IMR-90 (cell line): ENCODE measurements around the gene TYSND1. TPM values are rescaled to one million over a fixed set of nuclear protein-coding genes. Genes with fewer than 3 reads are reported as not detected.

Experiments
- ATAC-seq: fragments of 200-7000 bp; cut with Tn5 transposase; 2 replicates; pipeline ENCODE4 v1.9.1; 2020; ENCODE audit warnings: low read depth, mild to moderate bottlenecking, moderate library complexity
- BruUV-seq: library from RNA; stranded (reverse); fragments of 400-500 nt; replicated peaks from 2 replicates; lab custom pipeline; 2021; lab: Mats Ljungman, UMichigan
- CTCF ChIA-PET: fragments of 300-600 bp; formaldehyde crosslinking; extraction: SDS; loops from one replicate; lab custom pipeline; 2021; ENCODE audit warnings: antibody characterized with exemption; lab: Yijun Ruan, JAX
- POLR2A ChIA-PET: fragments of 300-600 bp; sonication (Branson Sonifier 250); formaldehyde crosslinking; loops from one replicate; lab custom pipeline; 2022; ENCODE audit warnings: antibody characterized with exemption; ENCODE audit not compliant: unreplicated experiment; lab: Charles Lee
- DNase-seq: peaks from one replicate; pipeline ENCODE4 v3.0.0; 2013
- H2AFZ ChIP-seq: replicated peaks from 2 replicates; pipeline ENCODE3; 2013; ENCODE audit warnings: low read length, mild to moderate bottlenecking; ENCODE audit not compliant: poor library complexity
- H2AK5ac ChIP-seq: 2 replicates; pipeline ENCODE4 v1.6.1; 2013; ENCODE audit warnings: low read depth, low read length, inconsistent platforms
- H2AK9ac ChIP-seq: replicated peaks from 2 replicates; pipeline ENCODE3; 2013; ENCODE audit warnings: mild to moderate bottlenecking, low read depth, low read length, moderate library complexity; ENCODE audit not compliant: poor library complexity
- H2BK120ac ChIP-seq: 2 replicates; pipeline ENCODE4 v1.6.1; 2013; ENCODE audit warnings: low read depth, low read length, inconsistent platforms
- H2BK15ac ChIP-seq: 3 replicates; pipeline ENCODE4 v1.6.1; 2013; ENCODE audit warnings: low read depth, low read length, inconsistent platforms
- H2BK20ac ChIP-seq: 2 replicates; pipeline ENCODE4 v1.6.1; 2013; ENCODE audit warnings: low read depth, mild to moderate bottlenecking, inconsistent platforms, low read length, moderate library complexity
- H2BK5ac ChIP-seq: 2 replicates; pipeline ENCODE4 v1.6.1; 2013; ENCODE audit warnings: mild to moderate bottlenecking, low read depth, low read length, inconsistent platforms; ENCODE audit not compliant: poor library complexity, severe bottlenecking
- H3K14ac ChIP-seq: replicated peaks from 2 replicates; pipeline ENCODE4 v1.6.1; 2013; ENCODE audit warnings: low read depth, low read length, inconsistent platforms
- H3K18ac ChIP-seq: 2 replicates; pipeline ENCODE4 v1.6.1; 2013; ENCODE audit warnings: low read depth, low read length, control low read depth
- H3K23ac ChIP-seq: 2 replicates; pipeline ENCODE4 v1.6.1; 2013; ENCODE audit warnings: low read depth, low read length, inconsistent platforms
- H3K27ac ChIP-seq: 2 replicates; pipeline ENCODE4 v1.5.1; 2013; ENCODE audit warnings: mild to moderate bottlenecking, control low read depth, low read length; ENCODE audit not compliant: insufficient read depth
- H3K27me3 ChIP-seq: 2 replicates; pipeline ENCODE4 v1.6.1; 2013; ENCODE audit warnings: low read length; ENCODE audit not compliant: control insufficient read depth, insufficient read depth
- H3K36me3 ChIP-seq: 2 replicates; pipeline ENCODE4 v1.6.1; 2013; ENCODE audit warnings: low read length, mixed read lengths; ENCODE audit not compliant: control insufficient read depth, insufficient read depth
- H3K4ac ChIP-seq: 2 replicates; pipeline ENCODE4 v1.6.1; 2013; ENCODE audit warnings: low read depth, low read length, inconsistent platforms
- H3K4me1 ChIP-seq: 2 replicates; pipeline ENCODE4 v1.6.1; 2013; ENCODE audit warnings: low read length, mixed read lengths; ENCODE audit not compliant: control insufficient read depth, insufficient read depth
- H3K4me2 ChIP-seq: 2 replicates; pipeline ENCODE4 v1.6.1; 2013; ENCODE audit warnings: low read depth, mild to moderate bottlenecking, control low read depth, low read length, moderate library complexity
- H3K4me3 ChIP-seq: 2 replicates; pipeline ENCODE4 v1.5.1; 2013; ENCODE audit warnings: low read depth, mild to moderate bottlenecking, control low read depth, low read length, moderate library complexity; ENCODE audit not compliant: insufficient read depth
- H3K56ac ChIP-seq: 2 replicates; pipeline ENCODE4 v1.6.1; 2013; ENCODE audit warnings: low read length, inconsistent platforms; ENCODE audit not compliant: insufficient read depth; ENCODE audit errors: extremely low read depth
- H3K79me1 ChIP-seq, 2 experiments: 2 replicates each; pipeline ENCODE4 v1.6.1; 2013; ENCODE audit warnings: low read length in 2 of 2, inconsistent platforms in 1 of 2, low read depth in 1 of 2
- H3K9ac ChIP-seq: 2 replicates; pipeline ENCODE4 v1.6.1; 2013; ENCODE audit warnings: low read depth, low read length, control low read depth
- H3K9me1 ChIP-seq: 2 replicates; pipeline ENCODE4 v1.6.1; 2013; ENCODE audit warnings: low read length, inconsistent platforms; ENCODE audit not compliant: insufficient read depth
- H3K9me3 ChIP-seq: 2 replicates; pipeline ENCODE4 v1.6.1; 2013; ENCODE audit warnings: low read length; ENCODE audit not compliant: control insufficient read depth, insufficient read depth
- H4K20me1 ChIP-seq: 2 replicates; pipeline ENCODE4 v1.6.1; 2013; ENCODE audit warnings: low read length, inconsistent platforms; ENCODE audit not compliant: insufficient read depth
- H4K5ac ChIP-seq: 2 replicates; pipeline ENCODE4 v1.6.1; 2013; ENCODE audit warnings: mild to moderate bottlenecking, low read depth, low read length, control low read depth
- H4K8ac ChIP-seq, 2 experiments: 2 replicates each; pipeline ENCODE4 v1.6.1; 2013; ENCODE audit warnings: low read depth in 2 of 2, low read length in 2 of 2, control low read depth in 1 of 2, inconsistent platforms in 1 of 2
- H4K91ac ChIP-seq: 2 replicates; pipeline ENCODE4 v1.6.1; 2013; ENCODE audit warnings: low read depth, low read length, inconsistent platforms; ENCODE audit not compliant: insufficient read depth
- CEBPB ChIP-seq: IDR thresholded peaks from 2 replicates; pipeline ENCODE4 v1.6.1; 2012; ENCODE audit warnings: low read depth, low read length, improper control_type of control experiment
- MAFK ChIP-seq: IDR thresholded peaks from 2 replicates; pipeline ENCODE4 v1.6.1; 2012; ENCODE audit warnings: low read depth, low read length, improper control_type of control experiment
- WGBS, 2 experiments: methylation state at CpG; one replicate each; pipeline versions ENCODE4 v1.1.5 to v1.1.7; 2013; ENCODE audit warnings: missing lambda C conversion rate in 2 of 2; ENCODE audit not compliant: insufficient read length in 1 of 2; ENCODE audit errors: extremely low coverage in 2 of 2; 5-methylcytosine and 5-hydroxymethylcytosine counted together
- dilution Hi-C: fragments of 300-500 bp; cut with HindIII; formaldehyde crosslinking; loops from one replicate; pipeline ENCODE4 v1.14.3; 2018; ENCODE audit warnings: low sequenced_read_pairs; ENCODE audit not compliant: unreplicated experiment
- in situ Hi-C: fragments of 300-500 bp; cut with MboI; formaldehyde crosslinking; loops from 3 replicates; pipeline ENCODE4 v1.14.3; 2019; ENCODE audit warnings: low sequenced_read_pairs, inconsistent platforms, mixed read lengths
- intact Hi-C: fragments of 100-400 bp; cut with micrococcal nuclease; formaldehyde crosslinking; loops from 2 replicates; pipeline ENCODE4 v1.10.0; 2022
- polyA plus RNA-seq, 3 experiments: library from polyadenylated mRNA; depleted of rRNA; stranded (reverse); fragments of >200 nt; gene quantifications; 2 replicates each; pipeline ENCODE4 v1.2.3, GENCODE V29; 2012; ENCODE audit warnings: low replicate concordance in 1 of 3
- total RNA-seq: library from RNA; depleted of rRNA; stranded (reverse); fragments of >200 nt; gene quantifications from 2 replicates; pipeline ENCODE4 v1.2.3, GENCODE V29; 2012

The TYSND1 gene
- total and polyA plus RNA-seq, 2 of the 4 experiments (the other 2 are of a cell fraction) = 2.9 to 4.1 TPM

- Histone ChIP-seq H3K18ac (peak overlapping the region; percentile 99), H4K20me1 (no peaks in the 10 kb centered on the region), H3K4ac (peak overlapping the region; percentile 67), H2AFZ (peak overlapping the region; percentile 1), H3K27me3 (no peaks in the 10 kb centered on the region), H3K14ac (peak overlapping the region; percentile 77), H2AK5ac (peak overlapping the region; percentile 99), H3K9me1 (peaks cover 27% of the 10 kb centered on the region), H2BK120ac (peak overlapping the region; percentile 75), H2BK20ac (peak overlapping the region; percentile 63), H3K9ac (0 out of 2 replicates have a peak overlapping the region, but pooled peaks have one; percentile 17), H4K5ac (peak overlapping the region; percentile 91), H3K4me3 (no peak overlapping the region), H2BK5ac (peak overlapping the region; percentile 90), H3K79me1 (peaks cover 0 to 20% of the 10 kb centered on the region in 2 experiments; a peak in 2 of 4 replicates), H4K8ac (peak overlapping the region; percentile 38 to 92; a peak in 3 of 4 replicates), H3K4me1 (peaks cover 33% of the 10 kb centered on the region), H2AK9ac (peak overlapping the region; percentile 35), H4K91ac (peak overlapping the region; percentile 48), H2BK15ac (peak overlapping the region; percentile 53; the same call in 2 of the 3 replicates), H3K36me3 (peaks cover under 1% of the 10 kb centered on the region; the same call in 1 of the 2 replicates), H3K9me3 (no peaks in the 10 kb centered on the region), H3K27ac (peak overlapping the region; percentile 100), H3K4me2 (no peak overlapping the region), H3K23ac (peak overlapping the region; percentile 15; the same call in 1 of the 2 replicates), H3K56ac (no peak overlapping the region)
- dilution Hi-C loops = no loop called here
- in situ Hi-C loops = no loop called here
- ATAC-seq (no peak), DNase-seq (no peak)
- POLR2A ChIA-PET = interaction anchor here (1.1 kb wide), 1 partner anchor 23 kb away, joined by 3 read pairs; the partner anchor contains the start of gene SAR1A
- CTCF ChIA-PET = interaction anchor here (1.2 to 2.2 kb wide), 2 partner anchors 28 to 47 kb away, joined by 3 to 7 read pairs; partner anchors contain the start of gene TYSND1
- BruUV-seq = no TSS peak
- 79% methylated on average over 2 of the region's 7 CpGs; no CpG with 5 or more reads in 1 of the 2 experiments for WGBS, 2 experiments
- intact Hi-C loops = loop anchor here (2.0 kb wide), 1 partner anchor 23 kb away; the partner anchor contains the start of gene SAR1A
- TF ChIP-seq CEBPB (peak; percentile 39; the same call in 1 of the 2 replicates), MAFK (no peak)
These were observed 46.9 kb upstream of the TYSND1 start for GRCh38 chr10:70193391-70193844.
